T-helper 2 cell treated with Interferon-gamma antibody and Interleukin-4, amounts not matched to agents 100 ng/mL and 5 ng/mL, for 36 hours (primary cell): ENCODE results near the gene CTPS2. TPM values are rescaled to one million over a fixed set of nuclear protein-coding genes. Genes with fewer than 3 reads are reported as not detected.
"Not testable (repeated sequence)": the region's sequence is repeated elsewhere in the genome, so short reads cannot be mapped to it uniquely, and the experiment has no call there.

Experiments
- intact Hi-C: fragments of 100-400 bp; cut with micrococcal nuclease; formaldehyde crosslinking; loops from one replicate; pipeline ENCODE4 v1.15.1; 2023
- total RNA-seq: library from RNA; stranded (reverse); gene quantifications from 2 replicates; pipeline ENCODE4 v1.2.3, GENCODE V29; 2022

Gene CTPS2
- total RNA-seq = 5.0 and 6.3 TPM in 2 replicates

GRCh38 chrX:16712548-16713155 is at the start of gene CTPS2:
TSS of gene CTPS2 (minus strand) at chrX:16712669. CDS start at chrX:16702902, 9,767 bp downstream.
- intact Hi-C loops = loop anchor here (10.0 kb wide), 2 partner anchors 1038 to 1378 kb away; partner anchors contain the start of gene PIGA

GRCh38 chrX:16761500-16761899 is 49.0 kb upstream of the CTPS2 start:
- intact Hi-C loops = not testable (repeated sequence)

GRCh38 chrX:16756724-16757123 is 44.3 kb upstream of the CTPS2 start:
- intact Hi-C loops = no loop called here

- intact Hi-C loops = no loop called here
Observed at GRCh38 chrX:16754019-16754418, 41.5 kb upstream of the CTPS2 start.

GRCh38 chrX:16750136-16750535 is 37.7 kb upstream of the CTPS2 start:
- intact Hi-C loops = no loop called here

GRCh38 chrX:16748425-16748824 is 36.0 kb upstream of the CTPS2 start:
- intact Hi-C loops = no loop called here

- intact Hi-C loops = no loop called here
Observed at GRCh38 chrX:16745659-16746058, 33.2 kb upstream of the CTPS2 start.

- intact Hi-C loops = no loop called here
Observed at GRCh38 chrX:16745102-16745501, 32.6 kb upstream of the CTPS2 start.

- intact Hi-C loops = no loop called here
Observed at GRCh38 chrX:16743604-16744325, 31.3 kb upstream of the CTPS2 start.

- intact Hi-C loops = no loop called here
Observed at GRCh38 chrX:16739574-16739973, 27.1 kb upstream of the CTPS2 start.

GRCh38 chrX:16737024-16737423 is 24.6 kb upstream of the CTPS2 start:
- intact Hi-C loops = no loop called here

- intact Hi-C loops = no loop called here
Observed at GRCh38 chrX:16733013-16733412, 20.5 kb upstream of the CTPS2 start.

- intact Hi-C loops = no loop called here
Observed at GRCh38 chrX:16730450-16730849, 18.0 kb upstream of the CTPS2 start.

GRCh38 chrX:16727637-16728036 is 15.2 kb upstream of the CTPS2 start:
- intact Hi-C loops = no loop called here

GRCh38 chrX:16726347-16726988 is 14.0 kb upstream of the CTPS2 start:
- intact Hi-C loops = not testable (repeated sequence)

- intact Hi-C loops = no loop called here
Observed at GRCh38 chrX:16725072-16725471, 12.6 kb upstream of the CTPS2 start.

GRCh38 chrX:16722481-16722880 is 10.0 kb upstream of the CTPS2 start:
- intact Hi-C loops = no loop called here

- intact Hi-C loops = loop anchor here (1.0 to 10.0 kb wide), 5 partner anchors 67 to 1385 kb away; partner anchors contain the start of genes AP1S2, PIGA, RBBP7 and TXLNG
Observed at GRCh38 chrX:16719334-16720084, 7.0 kb upstream of the CTPS2 start, which contains the start of gene SYAP1. TSS of gene SYAP1 (plus strand) at chrX:16719612. CDS start at chrX:16719725, 113 bp downstream.

- intact Hi-C loops = loop anchor here (1.0 to 10.0 kb wide), 5 partner anchors 67 to 1384 kb away; partner anchors contain the start of genes AP1S2, PIGA, RBBP7 and TXLNG
Observed at GRCh38 chrX:16718824-16719333, 6.4 kb upstream of the CTPS2 start.

- intact Hi-C loops = loop anchor here (10.0 kb wide), 2 partner anchors 1042 to 1382 kb away; partner anchors contain the start of gene PIGA
Observed at GRCh38 chrX:16716451-16716850, 4.0 kb upstream of the CTPS2 start.

GRCh38 chrX:16715638-16716037 is 3.2 kb upstream of the CTPS2 start:
- intact Hi-C loops = loop anchor here (10.0 kb wide), 2 partner anchors 1041 to 1381 kb away; partner anchors contain the start of gene PIGA
